Measurements from ENCODE around the gene MPZ. TPM values are rescaled to one million over a fixed set of nuclear protein-coding genes. Genes with fewer than 3 reads are reported as not detected.

The MPZ gene
- total RNA-seq, 2 experiments from 2014 or later: 4.4 to 5.9 TPM

DNA sequence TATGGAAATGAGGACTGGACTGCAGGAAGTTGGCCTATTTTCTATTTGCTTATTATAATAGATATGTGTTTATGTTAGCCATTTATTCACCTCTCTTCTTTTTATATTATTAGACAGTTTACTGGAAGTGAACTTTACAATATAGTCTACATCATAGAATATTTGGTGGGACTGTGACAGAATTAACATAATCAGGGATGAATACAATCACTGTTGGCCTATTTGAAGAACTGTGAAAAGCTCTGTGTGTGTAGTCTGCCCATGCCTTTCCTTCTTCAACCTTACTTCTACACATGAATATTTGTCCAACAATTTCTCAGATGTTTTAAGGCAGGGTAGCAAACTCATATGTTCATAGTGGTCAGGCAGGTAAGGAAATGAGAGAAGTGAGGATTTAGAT lies 12.4 kb downstream of the MPZ start:
- Mint-ChIP-seq H3K27me3 (ENCODE audit: low read depth) (no peaks in the 10 kb centered on the region), H3K9me3 (no peaks in the 10 kb centered on the region), H3K4me3 (no peak overlapping the region), H3K4me1 (ENCODE audit: low read depth) (no peaks in the 10 kb centered on the region), H3K27ac (no peak overlapping the region), H3K36me3 (ENCODE audit: low read depth) (no peaks in the 10 kb centered on the region)
- CTCF ChIA-PET: no interaction called here
- intact Hi-C loops (cut with micrococcal nuclease): no loop called here
- DNase-seq: no peak

DNA sequence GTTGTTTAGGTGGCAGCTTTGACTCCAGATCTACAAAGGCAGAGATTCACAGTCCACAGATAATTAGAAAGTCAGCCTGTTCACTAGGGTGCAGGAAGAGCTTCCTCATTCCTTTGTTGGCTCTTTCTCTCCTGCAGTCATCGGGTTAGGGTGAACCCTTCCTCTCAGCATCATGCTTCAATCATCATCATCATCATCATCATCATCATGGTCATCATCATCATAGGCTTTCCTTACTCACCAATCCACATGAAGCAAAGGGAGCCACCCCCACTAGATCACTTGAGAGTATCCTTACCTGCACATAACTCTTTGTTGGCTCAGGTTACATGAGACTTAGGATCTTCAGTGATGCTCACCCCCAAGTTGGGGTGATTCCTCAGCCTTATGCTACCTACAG lies 19.0 kb downstream of the MPZ start:
- H3K36me3 Mint-ChIP-seq (ENCODE audit: low read depth): no peaks in the 10 kb centered on the region
- no peaks in the 10 kb centered on the region for H3K27me3 Mint-ChIP-seq (ENCODE audit: low read depth)
- CTCF ChIA-PET: interaction anchor here (0.6 to 4.0 kb wide), 48 partner anchors 8 to 194 kb away, joined by 3 to 82 read pairs (median 5); partner anchors contain the start of genes ADAMTS4, CFAP126, NR1I3 and PCP4L1
- no peak overlapping the region for H3K27ac Mint-ChIP-seq
- no peaks in the 10 kb centered on the region for H3K9me3 Mint-ChIP-seq
- H3K4me1 Mint-ChIP-seq (ENCODE audit: low read depth): no peaks in the 10 kb centered on the region
- H3K4me3 Mint-ChIP-seq: no peak overlapping the region
- intact Hi-C loops (cut with micrococcal nuclease): loop anchor here (1.0 to 2.0 kb wide), 3 partner anchors 63 to 106 kb away; no protein-coding TSS in a partner anchor
- no peak for DNase-seq

DNA sequence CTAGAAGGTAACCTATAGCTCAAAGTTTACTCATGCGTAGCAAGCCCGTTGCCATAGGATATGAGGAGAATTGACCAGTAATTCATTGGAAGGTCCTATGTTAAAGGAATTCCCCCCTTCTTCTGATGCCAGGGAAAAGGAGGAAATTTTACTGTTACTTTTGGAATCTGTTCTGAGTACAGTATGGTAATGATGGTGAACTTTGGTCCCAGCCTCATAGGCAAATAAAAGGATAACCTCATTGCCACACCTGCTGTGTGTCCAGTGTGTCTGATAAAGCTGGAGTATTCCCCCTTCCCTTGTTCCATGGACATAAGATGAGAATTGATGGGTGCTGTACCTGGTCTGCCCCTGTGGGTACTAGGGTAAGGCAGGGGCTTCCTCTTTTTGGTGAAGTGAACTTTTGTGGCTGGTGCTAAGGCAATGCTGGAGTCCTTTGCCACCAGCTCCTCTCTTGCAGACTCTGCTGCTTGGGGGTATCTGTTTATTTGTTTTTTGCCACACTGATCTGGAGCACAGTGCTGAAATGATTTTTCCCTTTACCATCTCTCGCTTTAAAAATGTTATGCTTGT lies 22.2 kb downstream of the MPZ start:
- no peaks in the 10 kb centered on the region for H3K9me3 Mint-ChIP-seq
- no peak overlapping the region for H3K27ac Mint-ChIP-seq
- intact Hi-C loops (cut with micrococcal nuclease): no loop called here
- H3K36me3 Mint-ChIP-seq (ENCODE audit: low read depth): no peaks in the 10 kb centered on the region
- no peaks in the 10 kb centered on the region for H3K4me1 Mint-ChIP-seq (ENCODE audit: low read depth)
- CTCF ChIA-PET: interaction anchor here (0.6 to 1.6 kb wide), 4 partner anchors 61 to 1366 kb away, joined by 3 to 10 read pairs (median 4); partner anchors contain the start of gene TOMM40L
- no peak for DNase-seq
- no peak overlapping the region for H3K4me3 Mint-ChIP-seq
- H3K27me3 Mint-ChIP-seq (ENCODE audit: low read depth): no peaks in the 10 kb centered on the region

DNA sequence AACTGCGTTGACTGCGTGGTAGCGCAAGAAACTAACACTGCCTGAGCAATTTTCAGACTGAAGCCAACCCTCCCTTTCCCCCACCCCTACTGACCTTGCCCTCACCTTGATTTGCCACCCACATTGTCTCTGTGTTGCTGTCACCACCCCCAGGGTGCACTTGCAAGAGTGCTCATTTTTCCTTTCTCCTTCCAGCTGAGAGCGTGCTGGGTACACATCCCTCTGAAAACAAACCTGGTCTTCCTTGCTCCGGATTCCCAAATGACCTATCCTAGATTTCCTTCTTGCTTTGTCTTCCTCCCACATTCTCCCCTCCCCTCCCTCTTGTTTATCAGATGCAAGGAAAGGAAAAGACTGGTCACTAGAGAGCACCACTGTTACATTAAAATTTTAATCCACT lies 24.2 kb downstream of the MPZ start:
- Mint-ChIP-seq H3K9me3 (no peaks in the 10 kb centered on the region), H3K27me3 (ENCODE audit: low read depth) (no peaks in the 10 kb centered on the region), H3K27ac (no peak overlapping the region), H3K4me3 (no peak overlapping the region), H3K4me1 (ENCODE audit: low read depth) (no peaks in the 10 kb centered on the region), H3K36me3 (ENCODE audit: low read depth) (no peaks in the 10 kb centered on the region)
- no peak for DNase-seq
- intact Hi-C loops (cut with micrococcal nuclease): no loop called here
- CTCF ChIA-PET: no interaction called here

DNA sequence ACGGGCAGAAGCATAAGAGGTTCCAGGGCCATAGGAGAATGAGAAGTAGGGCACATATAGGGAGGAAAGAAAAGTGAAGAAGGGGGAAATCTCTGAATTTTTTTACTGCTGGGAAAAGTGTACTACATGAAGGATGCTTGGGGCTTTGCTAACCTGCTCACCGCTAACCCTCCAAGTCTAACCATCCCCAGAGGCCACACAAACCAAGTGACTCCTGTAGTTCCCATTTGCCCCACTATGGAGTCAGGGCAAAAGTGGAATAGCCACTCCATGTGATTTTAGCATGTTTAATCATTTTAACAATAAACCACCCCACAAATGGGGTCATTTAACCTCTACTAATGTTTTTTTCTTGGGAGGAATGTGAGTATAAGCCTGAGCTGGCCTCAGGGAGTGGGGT lies 24.7 kb downstream of the MPZ start:
- Mint-ChIP-seq H3K36me3 (ENCODE audit: low read depth) (no peaks in the 10 kb centered on the region), H3K9me3 (no peaks in the 10 kb centered on the region), H3K27ac (no peak overlapping the region), H3K4me3 (no peak overlapping the region), H3K27me3 (ENCODE audit: low read depth) (no peaks in the 10 kb centered on the region), H3K4me1 (ENCODE audit: low read depth) (no peaks in the 10 kb centered on the region)
- intact Hi-C loops (cut with micrococcal nuclease): no loop called here
- CTCF ChIA-PET: no interaction called here
- DNase-seq: no peak

DNA sequence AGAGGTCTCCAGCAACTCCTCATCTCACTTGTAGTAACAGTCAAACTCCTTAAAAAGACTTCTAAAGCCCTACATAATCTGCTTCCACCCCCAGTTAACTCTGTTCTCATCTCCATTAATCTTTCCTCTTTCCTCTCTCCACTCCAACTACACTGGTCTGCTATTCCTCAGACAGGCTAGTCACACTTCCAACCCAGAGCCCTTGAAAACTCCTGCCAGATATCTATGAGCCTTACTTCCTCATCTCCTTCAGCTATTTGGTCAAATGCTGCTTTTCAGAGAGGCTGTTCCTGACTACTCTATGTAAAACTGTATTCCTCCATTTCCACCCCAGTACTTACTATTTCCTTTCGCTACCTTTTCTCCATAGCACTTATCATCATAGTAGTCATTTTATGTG lies 26.8 kb downstream of the MPZ start:
- H3K36me3 Mint-ChIP-seq (ENCODE audit: low read depth): no peaks in the 10 kb centered on the region
- no peaks in the 10 kb centered on the region for H3K27me3 Mint-ChIP-seq (ENCODE audit: low read depth)
- no peaks in the 10 kb centered on the region for H3K4me1 Mint-ChIP-seq (ENCODE audit: low read depth)
- intact Hi-C loops (cut with micrococcal nuclease): no loop called here
- no peaks in the 10 kb centered on the region for H3K9me3 Mint-ChIP-seq
- no peak for DNase-seq
- no peak overlapping the region for H3K27ac Mint-ChIP-seq
- no peak overlapping the region for H3K4me3 Mint-ChIP-seq
- CTCF ChIA-PET: interaction anchor here (1.2 to 2.6 kb wide), 4 partner anchors 8 to 99 kb away, joined by 3 to 10 read pairs (median 6); partner anchors contain the start of gene TOMM40L

DNA sequence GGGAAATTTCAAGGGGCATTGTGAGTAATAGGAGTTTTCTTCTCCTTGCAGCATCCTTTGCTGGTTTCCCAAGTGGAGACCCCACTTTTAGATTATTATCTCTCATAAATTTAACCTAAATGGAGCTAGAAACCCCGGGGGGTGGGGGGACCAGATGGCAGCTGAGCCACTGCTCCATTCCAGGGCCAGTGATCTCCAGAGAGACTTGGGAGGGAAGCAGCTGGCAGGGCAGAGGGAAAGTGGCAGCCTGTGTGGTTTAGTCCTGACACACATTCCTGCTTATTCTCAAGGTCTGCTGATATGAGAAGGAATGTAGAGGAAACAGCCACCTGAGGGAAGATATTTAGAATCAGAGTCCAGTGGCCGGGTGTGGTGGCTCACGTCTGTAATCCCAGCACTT lies 34.9 kb downstream of the MPZ start:
- DNase-seq: no peak
- Mint-ChIP-seq H3K36me3 (ENCODE audit: low read depth) (no peaks in the 10 kb centered on the region), H3K9me3 (no peaks in the 10 kb centered on the region), H3K4me3 (no peak overlapping the region), H3K4me1 (ENCODE audit: low read depth) (no peaks in the 10 kb centered on the region), H3K27ac (no peak overlapping the region), H3K27me3 (ENCODE audit: low read depth) (peaks cover 2% of the 10 kb centered on the region)
- CTCF ChIA-PET: interaction anchor here (2.4 kb wide), 1 partner anchor 16 kb away, joined by 8 read pairs; no protein-coding TSS in a partner anchor
- intact Hi-C loops (cut with micrococcal nuclease): no loop called here

DNA sequence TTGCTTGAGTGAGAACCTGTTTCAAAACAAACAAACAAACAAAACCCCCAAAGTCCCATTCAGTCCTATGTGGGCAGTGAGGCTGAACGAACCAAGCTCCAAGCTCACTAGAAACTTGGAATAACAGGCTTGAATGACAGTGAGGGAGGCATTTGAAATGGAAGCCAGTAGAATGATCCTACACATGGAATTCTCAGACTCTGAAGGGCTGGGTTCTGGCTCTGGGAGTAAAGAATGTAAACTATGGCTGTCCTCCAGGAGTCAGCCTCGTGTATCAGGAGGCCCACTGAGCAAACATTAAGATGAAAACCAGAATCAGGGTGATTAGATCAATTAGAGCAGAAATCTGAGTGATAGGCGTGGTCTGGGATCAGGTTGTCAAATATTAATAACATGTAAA lies 36.4 kb downstream of the MPZ start:
- no peak overlapping the region for H3K27ac Mint-ChIP-seq
- CTCF ChIA-PET: interaction anchor here (0.7 to 1.1 kb wide), 2 partner anchors 13 to 24 kb away, joined by 3 read pairs; no protein-coding TSS in a partner anchor

DNA sequence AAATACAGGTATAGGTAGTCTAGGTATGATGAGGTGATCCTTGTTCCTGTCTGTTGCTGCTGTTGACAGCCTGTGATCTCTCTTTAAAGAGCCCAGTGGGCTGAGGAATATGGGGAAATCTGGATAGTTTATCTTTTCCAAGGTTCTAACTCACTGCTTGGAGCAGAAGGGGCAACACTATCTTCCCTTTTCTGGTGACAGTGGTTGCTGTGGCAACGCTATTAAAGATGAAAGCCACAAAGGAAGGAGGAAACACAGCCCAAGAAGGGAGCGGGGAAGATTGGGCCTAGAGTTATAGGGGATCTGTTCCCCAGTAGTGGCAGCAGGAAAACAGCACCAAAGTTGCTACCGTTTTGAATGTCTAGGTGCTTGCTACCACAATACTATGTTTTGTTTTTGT lies 42.4 kb downstream of the MPZ start:
- no peak for DNase-seq
- Mint-ChIP-seq H3K36me3 (ENCODE audit: low read depth) (no peaks in the 10 kb centered on the region), H3K4me1 (ENCODE audit: low read depth) (no peaks in the 10 kb centered on the region), H3K4me3 (no peak overlapping the region), H3K27ac (no peak overlapping the region), H3K27me3 (ENCODE audit: low read depth) (peaks cover 10% of the 10 kb centered on the region), H3K9me3 (no peaks in the 10 kb centered on the region)
- CTCF ChIA-PET: interaction anchor here (0.8 to 1.7 kb wide), 2 partner anchors 22 to 24 kb away, joined by 3 to 4 read pairs; no protein-coding TSS in a partner anchor
- intact Hi-C loops (cut with micrococcal nuclease): no loop called here

More for the DNA sequence above, 36.4 kb downstream of the MPZ start:
- Mint-ChIP-seq H3K27me3 (ENCODE audit: low read depth) (peaks cover 2% of the 10 kb centered on the region), H3K36me3 (ENCODE audit: low read depth) (no peaks in the 10 kb centered on the region), H3K9me3 (no peaks in the 10 kb centered on the region), H3K4me1 (ENCODE audit: low read depth) (no peaks in the 10 kb centered on the region), H3K4me3 (no peak overlapping the region)
- no peak for DNase-seq
- intact Hi-C loops (cut with micrococcal nuclease): no loop called here

DNA sequence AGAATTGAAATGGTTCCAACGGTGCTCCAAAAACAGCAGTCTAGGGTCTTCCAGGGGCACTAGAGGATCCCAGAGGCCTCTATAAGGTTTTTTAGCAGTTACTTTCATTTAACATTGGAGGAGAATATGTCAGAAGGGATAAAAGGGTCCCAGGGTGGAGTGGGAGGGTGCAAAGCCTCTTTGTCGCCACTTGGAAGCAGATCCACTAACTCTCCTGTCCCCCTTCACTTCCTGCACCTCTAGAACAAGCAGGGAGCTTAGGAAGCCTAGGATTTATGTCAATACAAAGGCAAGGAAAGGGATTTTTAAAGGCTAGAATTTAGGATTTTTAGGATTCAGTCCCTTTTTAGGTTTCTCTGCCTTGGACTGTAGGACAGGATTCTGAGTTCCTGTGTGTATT lies 42.9 kb downstream of the MPZ start:
- Mint-ChIP-seq H3K36me3 (ENCODE audit: low read depth) (no peaks in the 10 kb centered on the region), H3K27me3 (ENCODE audit: low read depth) (peaks cover 9% of the 10 kb centered on the region), H3K4me3 (no peak overlapping the region), H3K27ac (no peak overlapping the region), H3K9me3 (no peaks in the 10 kb centered on the region), H3K4me1 (ENCODE audit: low read depth) (no peaks in the 10 kb centered on the region)
- CTCF ChIA-PET: interaction anchor here (0.8 to 1.7 kb wide), 2 partner anchors 23 to 25 kb away, joined by 3 to 4 read pairs; no protein-coding TSS in a partner anchor
- intact Hi-C loops (cut with micrococcal nuclease): no loop called here
- no peak for DNase-seq

DNA sequence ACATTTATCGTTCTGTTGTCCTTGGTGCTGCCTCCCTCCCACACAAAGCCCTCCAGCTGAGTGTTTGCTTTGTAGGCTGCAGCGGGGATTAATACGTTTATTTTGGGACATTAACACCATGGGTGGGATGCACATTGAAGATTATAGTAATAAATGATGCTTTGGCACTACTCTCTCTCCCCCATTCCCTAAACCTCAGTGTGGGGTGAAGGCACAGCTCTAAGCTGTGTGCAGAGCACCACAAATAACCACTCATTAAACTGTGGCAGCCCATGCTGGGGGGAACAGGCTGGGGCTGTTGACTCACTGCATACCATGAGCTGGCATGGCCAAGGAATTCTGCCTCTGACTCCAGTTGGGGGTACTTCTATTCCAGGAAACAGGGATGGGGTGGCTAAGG lies 43.6 kb downstream of the MPZ start:
- Mint-ChIP-seq H3K9me3 (no peaks in the 10 kb centered on the region), H3K4me3 (no peak overlapping the region), H3K4me1 (ENCODE audit: low read depth) (no peaks in the 10 kb centered on the region), H3K27ac (no peak overlapping the region), H3K36me3 (ENCODE audit: low read depth) (no peaks in the 10 kb centered on the region), H3K27me3 (ENCODE audit: low read depth) (peaks cover 15% of the 10 kb centered on the region)
- no peak for DNase-seq
- CTCF ChIA-PET: interaction anchor here (0.6 to 1.7 kb wide), 2 partner anchors 24 to 65 kb away, joined by 4 to 6 read pairs; no protein-coding TSS in a partner anchor
- intact Hi-C loops (cut with micrococcal nuclease): no loop called here

DNA sequence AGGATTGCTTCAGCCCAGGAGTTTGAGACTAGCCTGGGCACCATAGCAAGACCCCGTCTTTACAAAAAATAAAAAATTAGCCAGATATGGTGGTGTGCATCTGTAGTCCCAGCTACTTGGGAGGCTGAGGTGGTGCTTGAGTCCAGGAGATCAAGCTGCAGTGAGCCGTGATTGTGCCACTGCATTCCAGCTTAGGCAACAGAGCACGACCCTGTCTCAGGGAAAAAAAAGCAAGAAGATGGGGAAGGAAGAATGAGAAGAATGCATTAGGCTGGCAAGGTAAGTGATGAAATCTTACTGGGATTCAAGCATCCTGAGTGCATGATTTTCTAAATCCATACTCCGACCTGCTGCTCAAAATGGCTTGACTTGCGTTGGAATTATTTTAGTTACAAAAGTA lies 44.5 kb downstream of the MPZ start:
- CTCF ChIA-PET: interaction anchor here (0.6 kb wide), 1 partner anchor 94 kb away, joined by 3 read pairs; no protein-coding TSS in a partner anchor
- no peak overlapping the region for H3K27ac Mint-ChIP-seq

More for the DNA sequence above, 44.5 kb downstream of the MPZ start:
- Mint-ChIP-seq H3K4me1 (ENCODE audit: low read depth) (no peaks in the 10 kb centered on the region), H3K27me3 (ENCODE audit: low read depth) (peaks cover 21% of the 10 kb centered on the region), H3K36me3 (ENCODE audit: low read depth) (no peaks in the 10 kb centered on the region), H3K9me3 (no peaks in the 10 kb centered on the region), H3K4me3 (no peak overlapping the region)
- intact Hi-C loops (cut with micrococcal nuclease): no loop called here
- DNase-seq: no peak

Data from activated naive CD4-positive, alpha-beta T cell treated with anti-CD3 and anti-CD28 coated beads for 36 hours (primary cell).